MM.1S (cell line): ENCODE results near the gene BABAM1.

Source experiments
- DNase-seq: peaks from one replicate; pipeline ENCODE4 v3.0.0-alpha.2; 2015
- H2AFZ ChIP-seq: fragments of 300-600 bp; sonication (generic); 2 replicates; pipeline ENCODE4 v1.6.0; 2016; ENCODE audit warnings: antibody characterized with exemption, low read length
- H3F3A ChIP-seq: fragments of 300-600 bp; sonication (generic); 2 replicates; pipeline ENCODE4 v1.6.1; 2016; ENCODE audit warnings: mild to moderate bottlenecking, antibody characterized with exemption, low read length, moderate library complexity, mixed read lengths; ENCODE audit not compliant: insufficient read depth
- H3K27ac ChIP-seq: fragments of 300-600 bp; sonication (generic); 2 replicates; pipeline ENCODE4 v1.5.1; 2016; ENCODE audit warnings: mild to moderate bottlenecking, low read length
- H3K27me3 ChIP-seq: fragments of 300-600 bp; sonication (generic); replicated peaks from 2 replicates; pipeline ENCODE4 v1.6.0; 2016; ENCODE audit warnings: low read length; ENCODE audit not compliant: insufficient read depth
- H3K36me3 ChIP-seq: fragments of 300-600 bp; sonication (generic); replicated peaks from 2 replicates; pipeline ENCODE4 v1.6.1; 2016; ENCODE audit warnings: mild to moderate bottlenecking, low read length, mixed read lengths; ENCODE audit not compliant: insufficient read depth
- H3K4me1 ChIP-seq: fragments of 300-600 bp; sonication (generic); 2 replicates; pipeline ENCODE4 v1.6.1; 2016; ENCODE audit warnings: low read length, mixed read lengths
- H3K4me2 ChIP-seq: fragments of 300-600 bp; sonication (generic); 2 replicates; pipeline ENCODE4 v1.6.0; 2016; ENCODE audit warnings: low read depth, low read length
- H3K4me3 ChIP-seq: fragments of 300-600 bp; sonication (generic); 2 replicates; pipeline ENCODE4 v1.5.1; 2016; ENCODE audit warnings: low read length, mixed read lengths
- H3K79me2 ChIP-seq: fragments of 300-600 bp; sonication (generic); 2 replicates; pipeline ENCODE4 v1.6.1; 2016; ENCODE audit warnings: mixed run types, low read length, mixed read lengths
- H3K9ac ChIP-seq: fragments of 300-600 bp; sonication (generic); 2 replicates; pipeline ENCODE4 v1.6.1; 2016; ENCODE audit warnings: low read length, mixed read lengths
- H3K9me2 ChIP-seq: fragments of 300-600 bp; sonication (generic); replicated peaks from 2 replicates; pipeline ENCODE4 v1.6.1; 2016; ENCODE audit warnings: mild to moderate bottlenecking, low read length, mixed read lengths; ENCODE audit not compliant: insufficient read depth
- H3K9me3 ChIP-seq: fragments of 300-600 bp; sonication (generic); replicated peaks from 2 replicates; pipeline ENCODE4 v1.6.1; 2016; ENCODE audit warnings: mild to moderate bottlenecking, low read length, mixed read lengths; ENCODE audit not compliant: insufficient read depth
- H4K20me1 ChIP-seq: fragments of 300-600 bp; sonication (generic); 2 replicates; pipeline ENCODE4 v1.6.1; 2016; ENCODE audit warnings: mild to moderate bottlenecking, low read length, moderate library complexity, mixed read lengths; ENCODE audit not compliant: insufficient read depth
- CTCF ChIP-seq: fragments of 300-600 bp; sonication (generic); IDR thresholded peaks from 2 replicates; pipeline ENCODE4 v1.5.1; 2016; ENCODE audit warnings: antibody characterized with exemption, low read length, mixed read lengths
- EZH2 ChIP-seq: fragments of 300-600 bp; sonication (generic); optimal IDR thresholded peaks from 2 replicates; pipeline ENCODE3; 2017; ENCODE audit warnings: low read depth, mild to moderate bottlenecking, antibody characterized with exemption, low read length, mixed read lengths
- EZH2phosphoT487 ChIP-seq: fragments of 300-600 bp; sonication (generic); IDR thresholded peaks from 2 replicates; pipeline ENCODE4 v1.6.1; 2018; ENCODE audit warnings: antibody characterized with exemption, low read length

Gene BABAM1

GRCh38 chr19:17309198-17309964 is 42.1 kb downstream of the BABAM1 start, which contains the start of gene DDA1:
Gene DDA1 (plus strand): TSS chr19:17309563. CDS start chr19:17309655, 92 bp downstream.
- H3F3A ChIP-seq, result peaks cover 23% of the 10 kb centered on the region
- peak within 1 kb of the TSS; percentile 94 for H3K4me3 ChIP-seq
- peaks cover 14% of the 10 kb centered on the region for H3K4me1 ChIP-seq
- H3K9ac ChIP-seq, result peak within 1 kb of the TSS; percentile 83
- DNase-seq, result peak; percentile 100
- H3K9me3 ChIP-seq, result no peaks in the 10 kb centered on the region
- H3K27ac ChIP-seq, result no peak within 1 kb of the TSS
- peak within 1 kb of the TSS; percentile 11; the same call in 1 of the 2 replicates for H2AFZ ChIP-seq
- no peaks in the 10 kb centered on the region for H3K27me3 ChIP-seq
- no peaks in the 10 kb centered on the region for H4K20me1 ChIP-seq
- H3K79me2 ChIP-seq, result peaks cover 66% of the 10 kb centered on the region
- H3K9me2 ChIP-seq, result no peaks in the 10 kb centered on the region
- peak within 1 kb of the TSS; percentile 89 for H3K4me2 ChIP-seq
- TF ChIP-seq CTCF (no peak), EZH2phosphoT487 (no peak), EZH2 (no peak)
- 0 out of 2 replicates have a peak, but pooled peaks cover under 1% of the 10 kb centered on the region for H3K36me3 ChIP-seq

- no peaks in the 10 kb centered on the region for H3K9me2 ChIP-seq
- H3K4me3 ChIP-seq, result peak overlapping the region; percentile 94
- peaks cover 8% of the 10 kb centered on the region for H3K4me1 ChIP-seq
- H4K20me1 ChIP-seq, result no peaks in the 10 kb centered on the region
- DNase-seq, result no peak
- peak overlapping the region; percentile 11; the same call in 1 of the 2 replicates for H2AFZ ChIP-seq
- H3K9ac ChIP-seq, result peak overlapping the region; percentile 83
- H3K4me2 ChIP-seq, result peak overlapping the region; percentile 89
- no peaks in the 10 kb centered on the region for H3K9me3 ChIP-seq
- peaks cover 69% of the 10 kb centered on the region for H3K79me2 ChIP-seq
- H3K36me3 ChIP-seq, result 0 out of 2 replicates have a peak, but pooled peaks cover 4% of the 10 kb centered on the region
- TF ChIP-seq EZH2, result no peak
- no peak for TF ChIP-seq CTCF
- TF ChIP-seq EZH2phosphoT487, result no peak
- no peaks in the 10 kb centered on the region for H3K27me3 ChIP-seq
- H3K27ac ChIP-seq, result no peak overlapping the region
- H3F3A ChIP-seq, result peaks cover 18% of the 10 kb centered on the region
Observed at GRCh38 chr19:17309965-17310461, 42.8 kb downstream of the BABAM1 start.

GRCh38 chr19:17311455-17312188 is 44.4 kb downstream of the BABAM1 start:
- Histone ChIP-seq H3F3A (peaks cover 7% of the 10 kb centered on the region), H3K4me2 (no peak overlapping the region), H3K79me2 (peaks cover 64% of the 10 kb centered on the region), H3K4me1 (peaks cover 7% of the 10 kb centered on the region; the same call in 1 of the 2 replicates), H3K27ac (no peak overlapping the region), H3K9me2 (no peaks in the 10 kb centered on the region), H3K36me3 (0 out of 2 replicates have a peak, but pooled peaks cover 4% of the 10 kb centered on the region), H3K4me3 (no peak overlapping the region), H2AFZ (no peak overlapping the region), H4K20me1 (no peaks in the 10 kb centered on the region), H3K9ac (no peak overlapping the region), H3K9me3 (no peaks in the 10 kb centered on the region), H3K27me3 (no peaks in the 10 kb centered on the region)
- no peak for DNase-seq
- no peak for TF ChIP-seq CTCF
- no peak for TF ChIP-seq EZH2phosphoT487
- no peak for TF ChIP-seq EZH2
